Ascending aorta (tissue), 2 donors: ENCODE results near the gene NEK7. TPM values are rescaled to one million over a fixed set of nuclear protein-coding genes. Genes with fewer than 3 reads are reported as not detected.

Experiments used
- DNase-seq, 2 donors: peaks; one replicate each; pipeline ENCODE4 v3.0.0-alpha.2; 2019; ENCODE audit warnings: low spot score in 2 of 2
- H3K27ac ChIP-seq, 2 donors: fragments of 200-600 bp; sonication (generic); one replicate each; pipeline ENCODE4 v1.5.1; 2016 to 2017; ENCODE audit warnings: mild to moderate bottlenecking in 1 of 2
- H3K27me3 ChIP-seq: fragments of 200-600 bp; sonication (generic); one replicate; pipeline ENCODE4 v1.5.1; 2017
- H3K36me3 ChIP-seq, 2 donors: fragments of 200-600 bp; sonication (generic); one replicate each; pipeline ENCODE4 v1.5.1; 2016
- H3K4me1 ChIP-seq, 2 donors: fragments of 200-600 bp; sonication (generic); one replicate each; pipeline ENCODE4 v1.5.1; 2016 to 2017; ENCODE audit warnings: mild to moderate bottlenecking in 1 of 2
- H3K4me3 ChIP-seq, 2 donors: fragments of 200-600 bp; sonication (generic); one replicate each; pipeline ENCODE4 v1.5.1; 2016 to 2017; ENCODE audit warnings: mild to moderate bottlenecking in 1 of 2
- H3K9me3 ChIP-seq, 2 donors: fragments of 200-600 bp; sonication (generic); one replicate each; pipeline ENCODE4 v1.5.1; 2016
- CTCF ChIP-seq, 3 experiments: fragments of 200-600 bp in 2 of 3; fragments of 450-650 bp in 1 of 3; sonication (generic) in 2 of 3; IDR thresholded peaks; one replicate each; pipeline ENCODE4 v1.5.1; 2016 to 2019; ENCODE audit warnings: antibody characterized with exemption in 3 of 3, mild to moderate bottlenecking in 1 of 3, moderate library complexity in 1 of 3
- intact Hi-C: fragments of 100-400 bp; cut with DNase I; formaldehyde crosslinking; loops from one replicate; pipeline ENCODE4 v1.15.1; 2023
- total RNA-seq: library from RNA; depleted of rRNA; stranded (reverse); fragments of >200 nt; gene quantifications from one replicate; pipeline ENCODE4 v1.1.0, GENCODE V29; 2016

Gene NEK7
- total RNA-seq, 1 donor from 2014 or later, result 43.6 TPM

- intact Hi-C loops, result loop anchor here (5.0 to 10.0 kb wide), 3 partner anchors 110 to 380 kb away; partner anchors contain the start of genes C1orf53 and DENND1B
- Histone ChIP-seq H3K27me3 (no peaks in the 10 kb centered on the region), H3K4me1 (peaks cover 17 to 33% of the 10 kb centered on the region in 2 donors), H3K36me3 (no peaks in the 10 kb centered on the region), H3K9me3 (no peaks in the 10 kb centered on the region), H3K4me3 (peak overlapping the region in 1 of 2 donors; percentile 90), H3K27ac (peak overlapping the region; percentile 96 to 99)
- DNase-seq, result no peak
- no peak for TF ChIP-seq CTCF (IDR thresholded peaks at IDR 0.05)
Measured at GRCh38 chr1:198155253-198155652, 1.5 kb upstream of the NEK7 start.

- Histone ChIP-seq H3K4me3 (peak overlapping the region; percentile 79 to 90), H3K36me3 (no peaks in the 10 kb centered on the region), H3K4me1 (peaks cover 17 to 33% of the 10 kb centered on the region in 2 donors), H3K27ac (peak overlapping the region; percentile 96 to 99), H3K27me3 (no peaks in the 10 kb centered on the region), H3K9me3 (no peaks in the 10 kb centered on the region)
- peak; percentile 66 to 89 (median 71) for TF ChIP-seq CTCF (IDR thresholded peaks at IDR 0.05)
- intact Hi-C loops, result loop anchor here (2.0 to 10.0 kb wide), 5 partner anchors 37 to 381 kb away; partner anchors contain the start of genes C1orf53 and DENND1B
- peak in 1 of 2 donors; percentile 80 for DNase-seq
Measured at GRCh38 chr1:198156111-198156744, 570 bp upstream of the NEK7 start.

- Histone ChIP-seq H3K27ac (peak overlapping the region; percentile 96 to 99), H3K4me3 (peak overlapping the region; percentile 79 to 90), H3K36me3 (no peaks in the 10 kb centered on the region), H3K9me3 (no peaks in the 10 kb centered on the region), H3K27me3 (no peaks in the 10 kb centered on the region), H3K4me1 (peaks cover 17 to 38% of the 10 kb centered on the region in 2 donors)
- TF ChIP-seq CTCF (IDR thresholded peaks at IDR 0.05), result no peak
- intact Hi-C loops, result loop anchor here (2.0 to 10.0 kb wide), 5 partner anchors 39 to 383 kb away; partner anchors contain the start of genes C1orf53 and DENND1B
- peak; percentile 75 to 95 for DNase-seq
Measured at GRCh38 chr1:198157241-198157846, 546 bp downstream of the NEK7 start.

- Histone ChIP-seq H3K9me3 (no peaks in the 10 kb centered on the region), H3K36me3 (no peaks in the 10 kb centered on the region), H3K27ac (peak overlapping the region; percentile 96 to 99), H3K4me1 (peaks cover 17 to 32% of the 10 kb centered on the region in 2 donors), H3K4me3 (peak overlapping the region; percentile 79 to 90), H3K27me3 (no peaks in the 10 kb centered on the region)
- intact Hi-C loops, result loop anchor here (2.0 to 10.0 kb wide), 5 partner anchors 39 to 383 kb away; partner anchors contain the start of genes C1orf53 and DENND1B
- no peak for DNase-seq
- no peak for TF ChIP-seq CTCF (IDR thresholded peaks at IDR 0.05)
Measured at GRCh38 chr1:198157847-198158725, 1.3 kb downstream of the NEK7 start.
